GM19438 (cell line): ENCODE data around the gene SLC9A9.
"Not testable (repeated sequence)": the region's sequence is repeated elsewhere in the genome, so short reads cannot be mapped to it uniquely, and the experiment has no call there.

Experiments
- ATAC-seq: cut with Tn5 transposase; IDR thresholded peaks from one replicate; pipeline ENCODE4 v1.9.1; 2021; ENCODE audit warnings: low read depth; ENCODE audit not compliant: unreplicated experiment

SLC9A9 gene

DNA sequence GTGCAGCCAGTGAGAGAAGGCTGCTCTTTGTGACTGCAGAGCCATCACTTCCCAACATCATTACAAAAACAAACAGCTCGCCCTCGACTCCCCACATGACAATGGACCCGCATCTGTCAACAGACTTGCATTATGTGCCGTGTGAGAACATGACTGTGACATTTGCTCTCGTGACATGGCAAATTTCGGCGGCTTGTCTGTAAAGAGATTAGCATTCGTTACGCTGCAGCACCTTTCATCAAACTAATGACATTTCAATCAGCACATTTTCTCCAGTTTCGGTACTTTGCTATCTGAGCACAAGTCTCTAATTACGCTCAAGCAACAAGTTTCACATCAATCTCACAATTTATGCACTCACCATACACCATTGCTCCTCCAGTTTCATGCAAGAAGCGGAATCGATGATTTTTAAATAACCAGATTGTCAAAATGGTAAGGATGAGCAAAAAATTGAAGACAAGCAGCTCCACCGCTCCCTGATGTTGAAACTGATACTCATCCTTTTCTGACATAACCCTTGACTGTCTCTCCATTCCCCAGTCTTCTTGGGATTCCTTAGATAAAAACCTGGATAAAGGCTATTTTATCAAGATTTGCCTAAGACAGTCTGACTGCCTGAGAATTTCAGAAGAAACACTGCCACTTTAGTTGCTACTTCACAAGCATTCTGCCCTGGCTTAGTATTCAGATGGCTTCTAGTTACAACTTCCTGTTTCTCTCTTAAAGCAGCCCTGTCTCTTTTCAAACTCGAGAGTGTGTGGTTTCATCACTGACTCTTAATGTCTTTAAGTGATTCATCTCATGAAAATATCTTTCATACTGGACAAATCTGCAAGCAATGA lies at the start of gene SLC9A9:
Gene SLC9A9, minus strand, starts transcription at position 682 of the 845 bp plus-strand sequence. Its CDS starts 146 bp downstream, at position 536.
- ATAC-seq: peak; percentile 90

DNA sequence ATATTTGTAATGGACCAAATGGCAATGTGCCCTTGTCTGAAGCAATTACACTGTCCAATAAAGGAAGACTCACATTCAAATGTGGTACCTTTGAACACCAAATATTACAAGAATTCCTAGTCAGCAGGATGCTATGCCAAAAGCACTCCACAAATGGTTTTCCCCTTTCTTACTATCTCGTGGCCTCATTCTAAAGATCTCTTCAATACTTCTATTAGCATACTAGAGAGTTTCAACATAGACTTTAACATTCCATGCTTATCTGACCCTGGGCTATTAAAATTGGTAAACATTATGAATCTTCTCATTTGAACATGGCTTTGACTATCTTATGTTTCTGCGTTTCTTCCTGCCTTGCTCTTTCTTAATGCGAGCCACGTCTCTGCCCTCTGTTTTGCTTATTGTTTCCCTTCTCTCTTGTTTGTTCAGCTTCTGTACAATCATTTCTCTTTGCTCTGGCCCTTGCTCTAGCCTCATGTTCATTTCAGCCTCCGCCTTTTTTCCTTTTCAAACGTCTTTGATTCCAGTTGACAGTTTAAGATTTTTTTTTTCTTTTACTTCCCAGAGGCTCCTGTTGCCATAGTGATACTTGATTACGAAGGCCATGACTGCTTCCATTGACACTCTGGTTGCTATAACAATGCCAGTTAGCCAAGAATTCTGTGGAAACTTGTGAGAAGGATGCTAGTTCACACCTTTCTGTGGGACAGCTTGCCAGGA lies 49.5 kb upstream of the SLC9A9 start:
- no peak for ATAC-seq

DNA sequence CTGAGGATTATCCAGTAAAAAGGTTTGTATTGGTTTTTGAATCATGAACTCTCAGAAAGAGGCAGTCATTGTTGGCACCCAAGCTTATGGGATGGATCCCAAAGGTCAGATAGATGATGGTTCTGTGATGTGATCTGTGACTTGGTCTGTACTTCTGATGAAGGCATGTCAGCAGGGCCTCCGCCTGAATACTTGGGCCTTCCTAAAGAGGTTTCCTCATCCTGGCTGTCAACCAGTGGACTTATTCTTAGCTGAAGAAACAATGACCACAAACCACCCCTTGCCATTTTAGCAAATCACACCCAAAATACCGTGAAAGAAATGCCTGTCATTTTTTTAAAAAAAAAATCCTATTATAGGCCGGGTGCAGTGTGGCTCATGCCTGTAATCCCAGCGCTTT lies 48.2 kb upstream of the SLC9A9 start:
- no peak for ATAC-seq

DNA sequence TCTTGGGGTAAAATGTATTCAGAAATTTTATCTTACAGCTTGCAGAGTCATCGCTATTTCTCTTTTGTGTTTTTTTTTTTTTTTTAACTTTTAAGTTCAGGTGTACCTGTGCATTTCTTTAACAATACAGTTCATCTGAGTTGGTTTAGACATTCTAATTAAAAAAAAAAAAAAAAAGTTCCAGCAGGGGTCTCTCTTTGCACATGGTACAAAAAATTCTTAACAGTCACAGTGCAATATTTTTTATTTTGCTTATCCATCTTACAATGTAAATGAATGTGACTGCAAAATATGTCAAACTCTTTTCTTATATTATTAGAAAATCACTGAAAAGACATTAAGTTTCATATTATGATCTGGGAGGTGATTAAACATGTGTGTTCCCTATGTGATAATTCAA lies 47.5 kb upstream of the SLC9A9 start:
- no peak for ATAC-seq

DNA sequence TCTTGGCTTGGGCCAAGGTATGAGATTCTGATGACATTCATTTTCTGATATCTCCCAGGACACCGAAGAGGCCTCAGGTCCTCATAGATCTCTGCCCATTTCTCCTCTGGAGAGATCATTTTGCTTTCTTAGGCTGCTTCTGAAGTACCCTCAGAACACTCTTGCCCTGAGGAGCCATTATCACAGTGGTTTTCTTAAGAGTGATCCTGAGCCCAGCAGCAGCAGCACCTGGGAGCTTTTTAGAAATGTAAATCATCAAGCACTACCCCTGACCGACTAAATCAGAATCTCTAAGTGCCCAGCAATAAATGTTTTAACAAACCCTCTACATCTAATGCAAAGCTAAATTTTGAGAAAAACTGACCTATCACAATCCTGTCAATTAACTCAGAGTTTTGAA lies 40.6 kb upstream of the SLC9A9 start:
- ATAC-seq: no peak

DNA sequence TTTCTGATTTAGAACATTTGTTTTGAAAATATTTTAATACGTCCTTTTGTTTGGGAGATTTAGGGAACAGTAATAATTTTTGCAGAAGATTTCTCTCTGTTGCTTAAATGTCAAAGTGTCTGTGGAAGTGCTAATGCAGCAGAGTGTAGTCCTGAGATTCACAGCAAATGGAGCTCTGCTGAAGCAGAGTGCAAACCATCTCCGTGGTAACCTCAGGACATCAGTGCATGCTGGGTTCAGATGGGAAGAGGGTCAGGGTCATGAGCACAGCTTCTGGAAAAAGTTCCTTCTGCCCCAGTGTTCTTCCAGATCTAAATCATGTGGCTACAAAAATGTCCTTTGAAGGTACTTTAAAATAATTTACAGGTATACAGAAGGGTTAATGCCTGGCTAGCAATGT lies 39.9 kb upstream of the SLC9A9 start:
- ATAC-seq: no peak

DNA sequence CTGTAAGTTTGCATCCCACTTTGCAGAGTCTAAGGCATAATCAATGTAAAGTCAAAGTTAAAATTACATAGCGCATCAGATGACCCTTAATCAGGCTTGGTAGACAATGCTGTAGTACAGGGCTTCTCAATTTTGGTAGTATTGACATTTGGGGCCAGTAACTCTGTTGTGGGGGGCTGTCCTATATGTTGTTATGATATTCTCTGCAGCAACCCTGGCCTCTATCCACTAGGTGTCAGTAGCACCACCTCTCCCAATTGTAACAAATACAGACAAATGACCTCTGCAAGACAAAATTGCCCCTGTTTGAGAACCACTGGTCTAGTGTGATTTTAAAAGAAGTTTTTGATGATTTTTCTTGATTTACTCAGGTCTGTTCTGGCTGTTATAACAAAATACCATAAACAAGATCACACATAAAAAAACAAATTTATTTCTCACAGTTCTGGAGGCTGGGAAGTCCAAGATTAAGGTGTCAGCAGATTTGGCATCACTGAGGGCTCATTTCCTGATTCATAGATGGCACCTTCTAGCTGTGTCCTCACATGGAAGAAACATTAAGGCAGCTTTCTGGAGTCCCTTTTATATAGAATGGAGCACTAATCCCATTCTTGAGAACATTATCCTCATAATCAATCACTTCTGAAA lies 37.6 kb upstream of the SLC9A9 start:
- ATAC-seq: peak; percentile 91

DNA sequence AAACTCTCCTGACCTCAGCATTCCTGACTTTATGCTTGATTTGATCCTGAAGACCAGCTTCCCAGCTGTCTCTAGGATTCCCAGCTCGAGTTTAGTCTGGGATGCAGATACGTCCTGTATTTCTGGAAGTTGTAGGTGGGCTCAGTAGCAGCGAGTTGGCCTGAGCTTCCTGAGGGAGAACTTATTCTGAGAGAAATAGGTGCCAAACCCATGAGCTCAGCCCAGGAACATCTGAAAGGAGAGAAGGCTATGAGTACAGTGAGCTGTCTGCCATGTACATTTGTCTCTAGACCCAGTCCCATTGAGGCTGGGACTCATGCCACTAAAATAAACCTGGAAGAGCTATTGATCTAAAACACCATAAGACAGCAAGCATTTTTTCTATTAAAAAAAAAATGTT lies 36.6 kb upstream of the SLC9A9 start:
- no peak for ATAC-seq

DNA sequence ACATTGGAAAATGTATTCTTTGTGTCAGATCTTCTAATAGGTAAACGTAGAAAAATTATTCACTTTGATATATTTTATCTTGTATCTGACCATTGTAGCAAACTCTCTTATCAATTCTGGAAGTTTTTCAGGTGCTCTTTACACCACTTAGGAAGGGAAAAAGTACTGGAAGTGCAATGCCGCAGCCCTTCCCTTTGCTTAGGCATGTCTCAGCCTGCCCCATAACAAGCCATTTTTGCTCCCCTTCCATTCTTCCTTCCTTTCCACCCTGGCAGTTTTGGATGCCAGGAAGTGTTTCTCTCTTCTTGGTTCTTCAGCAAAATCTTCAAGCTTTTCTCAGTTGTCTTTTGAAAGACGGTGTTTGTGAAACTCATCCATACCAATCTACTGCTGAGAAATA lies 34.9 kb upstream of the SLC9A9 start:
- no peak for ATAC-seq

DNA sequence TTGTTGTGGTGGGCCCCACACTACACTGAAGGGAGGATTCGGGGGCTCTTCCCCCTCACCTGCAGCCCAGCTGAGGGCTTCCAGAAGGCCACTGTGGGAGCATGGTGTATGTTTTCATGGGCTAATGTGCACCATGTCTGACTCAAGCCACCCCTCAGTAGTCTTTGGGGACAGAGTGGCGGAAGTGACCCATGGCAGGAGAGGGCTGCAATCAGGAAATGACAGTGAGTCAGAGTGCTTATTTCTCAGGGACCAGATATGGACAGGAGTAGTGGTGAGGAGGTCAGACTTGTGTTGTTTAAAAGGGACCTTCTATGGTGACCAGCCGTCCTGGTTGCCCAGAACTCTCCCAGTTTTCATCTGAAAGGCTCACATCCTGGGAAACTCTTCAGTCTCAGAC lies 32.8 kb upstream of the SLC9A9 start:
- ATAC-seq: no peak

DNA sequence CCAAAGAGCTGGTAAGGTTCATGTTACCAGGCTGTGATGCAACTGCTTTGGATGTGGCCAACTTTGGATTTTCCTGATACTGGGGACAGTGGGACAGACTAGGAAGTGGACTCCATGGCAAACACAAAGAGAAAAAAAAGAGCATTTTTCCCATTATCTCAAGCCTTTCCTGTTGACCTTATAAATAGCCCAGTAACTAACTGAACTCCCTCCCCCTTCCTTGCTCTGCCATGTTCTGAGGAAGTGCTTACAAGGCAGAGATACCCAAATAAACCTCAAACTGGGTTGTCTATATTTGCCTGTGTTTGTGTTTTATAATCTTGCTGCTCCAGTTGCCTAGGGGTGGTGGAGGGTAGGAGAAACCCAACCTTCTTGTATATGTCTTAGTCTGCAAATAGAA lies 27.3 kb upstream of the SLC9A9 start:
- ATAC-seq: no peak

DNA sequence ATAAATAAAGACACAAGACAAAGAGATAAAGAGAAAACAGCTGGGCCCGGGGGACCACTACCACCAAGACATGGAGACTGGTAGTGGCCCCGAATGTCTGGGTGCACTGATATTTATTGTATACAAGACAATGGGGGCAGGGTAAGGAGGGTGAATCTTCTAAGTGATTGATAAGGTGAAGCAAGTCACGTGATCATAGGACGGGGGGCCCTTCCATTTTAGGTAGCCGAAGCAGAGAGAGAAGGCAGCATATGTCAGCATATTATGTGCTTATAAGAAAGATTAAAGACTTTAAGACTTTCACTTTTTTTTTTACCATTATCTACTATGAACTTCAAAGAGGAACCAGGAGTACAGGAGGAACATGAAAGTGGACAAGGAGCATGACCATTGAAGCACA lies 25.3 kb upstream of the SLC9A9 start:
- ATAC-seq: not testable (repeated sequence)

DNA sequence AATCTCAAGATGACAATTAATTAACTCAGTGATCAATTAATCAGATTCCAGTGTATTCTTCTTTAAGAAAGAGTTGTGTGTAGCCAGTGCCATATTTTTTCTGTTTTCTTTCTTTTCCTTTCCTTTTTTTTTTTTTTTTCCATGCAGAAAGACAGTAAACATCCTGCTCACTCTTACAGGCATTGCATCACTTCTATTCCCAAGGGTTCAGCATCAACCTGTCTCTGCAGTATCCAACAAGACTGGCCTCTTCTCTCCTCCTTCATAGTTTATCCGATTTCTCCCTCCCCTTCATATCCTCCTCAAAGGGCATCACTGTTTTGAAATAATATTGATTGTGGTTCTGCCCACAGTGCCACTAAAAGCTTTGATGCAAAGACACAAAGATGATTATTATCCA lies 17.0 kb upstream of the SLC9A9 start:
- no peak for ATAC-seq

DNA sequence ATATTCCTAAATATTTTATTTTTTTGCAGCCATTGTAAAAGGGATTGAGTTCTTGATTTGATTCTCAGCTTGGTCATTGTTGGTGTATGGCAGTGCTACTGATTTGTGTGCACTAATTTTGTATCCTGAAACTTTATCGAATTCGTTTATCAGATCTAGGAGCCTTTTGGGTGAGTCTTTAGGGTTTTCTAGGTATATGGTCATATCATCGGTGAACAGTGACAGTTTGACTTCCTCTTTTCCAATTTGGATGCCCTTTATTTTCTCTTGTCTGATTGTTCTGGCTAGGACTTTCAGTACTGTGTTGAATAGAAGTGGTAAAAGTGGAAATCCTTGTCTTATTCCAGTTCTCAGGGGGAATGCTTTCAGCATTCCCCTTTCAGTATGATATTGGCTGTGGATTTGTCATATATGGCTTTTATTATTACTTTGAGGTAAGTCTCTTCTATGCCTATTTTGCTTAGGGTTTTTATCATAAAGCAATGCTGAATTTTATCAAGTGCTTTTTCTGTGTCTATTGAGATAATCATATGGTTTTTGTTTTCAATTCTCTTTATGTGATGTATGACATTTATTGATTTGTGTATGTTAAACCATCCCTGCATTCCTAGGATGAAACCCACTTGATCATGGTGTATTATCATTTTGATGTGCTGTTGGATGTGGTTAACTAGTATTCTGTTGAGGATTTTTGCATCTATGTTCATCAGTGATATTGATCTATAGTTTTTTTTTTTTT lies 11.4 kb upstream of the SLC9A9 start:
- no peak for ATAC-seq

DNA sequence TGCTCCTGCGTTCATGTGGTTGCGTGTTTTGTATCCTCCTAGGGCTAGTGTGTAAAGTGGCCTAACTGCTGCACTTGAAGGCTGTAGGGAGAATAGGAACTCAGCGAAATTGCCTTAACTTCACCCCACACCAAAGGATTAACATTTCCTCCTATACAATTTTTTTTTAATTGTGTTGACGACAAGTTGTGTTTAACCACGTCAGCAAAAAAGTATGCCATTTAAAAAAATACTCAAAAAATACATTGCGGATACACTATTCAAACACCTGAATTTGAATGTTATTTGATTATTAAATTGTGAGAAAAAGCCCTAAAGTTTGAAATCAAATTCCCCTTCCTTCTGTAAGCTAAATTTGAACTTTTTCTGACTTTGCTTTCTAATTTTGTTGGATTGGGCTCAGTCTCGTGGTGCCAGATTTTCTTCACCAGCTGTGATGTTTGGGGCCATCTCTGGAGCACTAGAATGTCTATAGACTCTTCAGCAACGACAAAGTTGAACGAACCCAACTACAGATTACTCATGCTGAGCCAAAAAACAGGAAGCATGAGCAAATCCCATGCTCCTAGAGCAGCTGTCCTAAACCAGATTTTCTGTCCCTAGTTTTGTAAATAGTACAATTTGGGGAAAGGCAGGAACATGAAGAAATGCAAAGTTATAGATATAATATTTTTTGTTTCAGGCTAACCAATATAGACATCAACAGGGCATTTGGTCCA lies 8.1 kb upstream of the SLC9A9 start:
- ATAC-seq: no peak

DNA sequence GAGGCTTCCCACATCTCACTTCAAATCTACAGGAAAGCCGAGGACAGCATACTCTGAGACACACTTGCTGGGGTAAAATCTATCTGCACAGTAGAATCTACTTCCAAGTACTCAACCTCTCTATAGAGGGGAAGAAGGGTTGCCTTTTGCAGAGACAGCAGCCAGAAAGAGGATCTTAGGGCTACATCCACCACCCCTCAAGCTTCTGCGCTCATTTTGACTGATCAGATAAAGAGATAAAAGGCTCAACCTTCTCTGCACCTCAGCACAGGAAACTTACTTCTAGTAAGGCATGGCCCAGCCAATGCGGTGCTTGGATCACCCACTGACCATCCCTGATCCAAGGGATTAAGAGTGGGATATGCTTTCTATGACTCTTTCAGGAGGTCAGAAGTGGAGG lies 6.9 kb upstream of the SLC9A9 start:
- no peak for ATAC-seq

DNA sequence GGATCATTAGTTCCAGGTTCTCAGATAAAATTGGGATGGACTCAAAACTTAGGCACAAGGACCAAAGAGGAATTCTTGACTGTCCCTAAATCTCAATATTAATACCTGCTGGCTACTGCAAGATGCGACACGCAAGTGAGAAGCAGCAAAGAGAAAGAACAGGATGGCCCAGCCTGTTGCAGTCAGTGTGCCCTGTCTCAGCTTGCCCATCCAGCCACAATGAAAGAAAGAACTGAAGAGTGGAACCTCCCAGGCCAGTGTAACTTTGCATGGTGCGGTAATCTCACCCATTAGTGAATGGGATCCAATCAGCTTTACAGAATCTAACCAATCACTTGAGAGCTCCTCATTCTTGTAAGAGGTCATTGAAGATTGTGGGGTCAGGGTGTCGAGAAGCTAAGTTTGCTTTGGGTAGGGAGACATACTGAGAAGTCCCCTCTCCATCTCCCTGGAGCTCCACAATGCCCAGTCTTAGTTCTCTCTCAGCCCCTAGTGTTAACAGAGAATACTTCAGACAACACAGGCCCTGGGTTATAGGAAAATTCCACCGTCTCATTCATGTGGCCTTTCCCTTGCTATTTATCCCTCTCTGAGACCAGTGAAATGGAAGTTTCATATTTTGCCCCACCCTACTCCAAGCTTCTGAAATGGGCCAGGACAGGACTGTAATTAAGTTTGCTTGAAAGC lies 3.2 kb upstream of the SLC9A9 start:
- no peak for ATAC-seq

DNA sequence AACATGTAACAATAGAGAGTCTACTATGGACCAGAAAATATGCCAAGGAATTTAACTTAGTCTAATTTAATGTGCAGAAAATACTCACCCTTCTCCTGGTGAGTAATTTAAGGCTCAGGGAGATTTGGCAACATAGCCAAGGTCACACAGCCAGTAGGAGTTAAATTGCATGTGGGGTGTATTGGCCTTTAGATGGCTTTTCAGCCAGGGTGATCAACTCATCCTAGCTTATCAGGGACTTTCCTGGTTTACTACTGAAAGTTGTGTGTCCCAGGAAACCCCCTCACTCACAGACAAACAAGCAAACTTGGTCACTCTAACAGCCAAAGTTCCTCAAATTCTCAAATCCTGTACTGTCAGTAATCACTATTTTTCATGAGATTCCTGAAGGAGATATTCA lies 2.6 kb upstream of the SLC9A9 start:
- no peak for ATAC-seq

DNA sequence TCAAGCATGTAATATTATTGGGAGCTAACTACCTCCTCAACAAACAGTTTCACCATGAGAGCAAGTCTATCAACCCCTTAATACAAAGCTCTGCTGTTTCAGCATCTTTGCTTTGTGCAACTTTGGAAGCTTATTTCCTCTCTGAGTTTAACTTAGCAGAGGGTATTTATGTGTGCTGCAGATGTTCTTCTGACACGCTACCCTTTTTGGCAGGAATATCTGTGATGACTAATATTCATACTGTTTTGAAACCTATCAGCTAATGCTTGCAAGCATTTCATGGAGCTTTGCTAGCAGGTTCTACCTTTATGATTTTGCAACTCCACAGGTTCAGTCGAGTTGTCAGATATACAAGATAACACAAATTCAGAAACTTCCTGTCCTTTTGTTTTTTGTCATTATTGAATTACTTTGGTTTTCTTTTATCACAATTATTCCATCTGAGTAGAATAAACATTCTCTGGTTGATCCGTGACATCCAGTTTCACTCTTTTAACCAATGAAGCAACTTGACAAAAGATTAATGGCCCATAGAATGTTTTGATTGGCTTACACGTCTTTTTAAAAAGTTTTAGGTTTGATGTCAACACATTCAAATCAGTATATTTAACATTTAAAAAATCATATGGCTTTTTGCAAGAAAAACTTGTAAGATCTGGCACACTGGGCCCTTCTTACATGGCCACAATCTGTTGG lies 1.7 kb upstream of the SLC9A9 start:
- ATAC-seq: peak; percentile 41
